Measurements from ENCODE around the gene CDC40. TPM values are rescaled to one million over a fixed set of nuclear protein-coding genes. Genes with fewer than 3 reads are reported as not detected.

The CDC40 gene
- total RNA-seq, 1 donor from 2014 or later: 17.9 TPM

- no peak overlapping the region for H3K27ac Mint-ChIP-seq (ENCODE audit: unreplicated experiment)
- no peak overlapping the region for H3K4me3 Mint-ChIP-seq
- DNase-seq (ENCODE audit: low read depth, low spot score): no peak
- H3K27me3 Mint-ChIP-seq (ENCODE audit: low read depth): no peaks in the 10 kb centered on the region
- no peaks in the 10 kb centered on the region for H3K4me1 Mint-ChIP-seq
- H3K36me3 Mint-ChIP-seq (ENCODE audit: low read depth): peaks cover 3% of the 10 kb centered on the region
- H3K9me3 Mint-ChIP-seq: no peaks in the 10 kb centered on the region
- no peak for TF ChIP-seq CTCF (conservative IDR thresholded peaks at IDR 0.05)
Observed at GRCh38 chr6:110191477-110191876, 11.2 kb downstream of the CDC40 start.

GRCh38 chr6:110195639-110196038 is 15.4 kb downstream of the CDC40 start:
- Mint-ChIP-seq H3K27me3 (ENCODE audit: low read depth) (no peaks in the 10 kb centered on the region), H3K27ac (ENCODE audit: unreplicated experiment) (no peak overlapping the region), H3K36me3 (ENCODE audit: low read depth) (peaks cover 11% of the 10 kb centered on the region), H3K4me1 (no peaks in the 10 kb centered on the region), H3K9me3 (no peaks in the 10 kb centered on the region), H3K4me3 (no peak overlapping the region)
- no peak for DNase-seq (ENCODE audit: low read depth, low spot score)
- TF ChIP-seq CTCF (conservative IDR thresholded peaks at IDR 0.05): no peak

GRCh38 chr6:110196874-110197273 is 16.6 kb downstream of the CDC40 start:
- no peak overlapping the region for H3K27ac Mint-ChIP-seq (ENCODE audit: unreplicated experiment)
- TF ChIP-seq CTCF (conservative IDR thresholded peaks at IDR 0.05): no peak
- no peaks in the 10 kb centered on the region for H3K4me1 Mint-ChIP-seq
- no peak for DNase-seq (ENCODE audit: low read depth, low spot score)
- no peak overlapping the region for H3K4me3 Mint-ChIP-seq
- no peaks in the 10 kb centered on the region for H3K27me3 Mint-ChIP-seq (ENCODE audit: low read depth)
- H3K9me3 Mint-ChIP-seq: no peaks in the 10 kb centered on the region
- H3K36me3 Mint-ChIP-seq (ENCODE audit: low read depth): peaks cover 11% of the 10 kb centered on the region

GRCh38 chr6:110198561-110198960 is 18.3 kb downstream of the CDC40 start:
- no peak for TF ChIP-seq CTCF (conservative IDR thresholded peaks at IDR 0.05)
- Mint-ChIP-seq H3K27ac (ENCODE audit: unreplicated experiment) (no peak overlapping the region), H3K27me3 (ENCODE audit: low read depth) (no peaks in the 10 kb centered on the region), H3K9me3 (no peaks in the 10 kb centered on the region), H3K4me1 (no peaks in the 10 kb centered on the region), H3K4me3 (no peak overlapping the region), H3K36me3 (ENCODE audit: low read depth) (peaks cover 11% of the 10 kb centered on the region)
- no peak for DNase-seq (ENCODE audit: low read depth, low spot score)

- Mint-ChIP-seq H3K4me1 (no peaks in the 10 kb centered on the region), H3K27ac (ENCODE audit: unreplicated experiment) (no peak overlapping the region), H3K36me3 (ENCODE audit: low read depth) (peaks cover 8% of the 10 kb centered on the region), H3K4me3 (no peak overlapping the region), H3K27me3 (ENCODE audit: low read depth) (no peaks in the 10 kb centered on the region), H3K9me3 (no peaks in the 10 kb centered on the region)
- TF ChIP-seq CTCF (conservative IDR thresholded peaks at IDR 0.05): no peak
- no peak for DNase-seq (ENCODE audit: low read depth, low spot score)
Observed at GRCh38 chr6:110201151-110201884, 21.1 kb downstream of the CDC40 start.
